T-helper 17 cell (primary cell): Measurements from ENCODE around the gene SACS. TPM values are rescaled to one million over a fixed set of nuclear protein-coding genes. Genes with fewer than 3 reads are reported as not detected.
"Not testable (repeated sequence)": the region's sequence is repeated elsewhere in the genome, so short reads cannot be mapped to it uniquely, and the experiment has no call there.

ENCODE experiments used
- ATAC-seq: fragments of 150-1000 bp; cut with Tn5 transposase; 2 replicates; pipeline ENCODE4 v1.10.0; 2021; ENCODE audit warnings: mild to moderate bottlenecking, moderate library complexity
- DNase-seq, 3 donors: peaks; one replicate each; pipeline versions ENCODE4 v3.0.0 to v3.0.0-alpha.2; 2020 to 2021
- H3K9me3 ChIP-seq: one replicate; pipeline ENCODE4 v1.7.0; 2013; ENCODE audit warnings: low read length, mild to moderate bottlenecking; ENCODE audit not compliant: control insufficient read depth, poor library complexity, severe bottlenecking
- H3K27ac Mint-ChIP-seq: one replicate; pipeline ENCODE4 v1.8.0; 2022; ENCODE audit warnings: mild to moderate bottlenecking, moderate library complexity, mixed read lengths
- H3K27me3 Mint-ChIP-seq: one replicate; pipeline ENCODE4 v1.8.0; 2022; ENCODE audit warnings: mixed read lengths
- H3K36me3 Mint-ChIP-seq: one replicate; pipeline ENCODE4 v1.8.0; 2022; ENCODE audit warnings: low read depth, mixed read lengths
- H3K4me1 Mint-ChIP-seq: one replicate; pipeline ENCODE4 v1.8.0; 2022; ENCODE audit warnings: mild to moderate bottlenecking, mixed read lengths
- H3K4me3 Mint-ChIP-seq: one replicate; pipeline ENCODE4 v1.8.0; 2022; ENCODE audit warnings: mild to moderate bottlenecking, moderate library complexity, mixed read lengths
- total RNA-seq, 4 donors: library from RNA in 2 of 4; stranded (reverse) in 2 of 4; gene quantifications; one replicate each; pipeline ENCODE4 v1.2.3 and lab custom pipeline; 2022 to 2026

The SACS gene
- total RNA-seq, 2 donors from 2014 or later: 15.5 to 19.1 TPM

GRCh38 chr13:23414682-23415081, 18.8 kb downstream of the SACS start:
- H3K27ac Mint-ChIP-seq: no peak overlapping the region
- peaks cover 8% of the 10 kb centered on the region for H3K27me3 Mint-ChIP-seq
- no peaks in the 10 kb centered on the region for H3K4me1 Mint-ChIP-seq
- peaks cover 2% of the 10 kb centered on the region for H3K36me3 Mint-ChIP-seq
- DNase-seq (no peak), ATAC-seq (no peak)
- no peak overlapping the region for H3K4me3 Mint-ChIP-seq
- no peaks in the 10 kb centered on the region for H3K9me3 ChIP-seq

GRCh38 chr13:23411706-23412105, 21.8 kb downstream of the SACS start:
- Mint-ChIP-seq H3K27ac (no peak overlapping the region), H3K4me1 (peaks cover 3% of the 10 kb centered on the region), H3K36me3 (peaks cover 2% of the 10 kb centered on the region), H3K27me3 (peaks cover 8% of the 10 kb centered on the region), H3K4me3 (no peak overlapping the region)
- ATAC-seq (no peak), DNase-seq (no peak)
- H3K9me3 ChIP-seq: no peaks in the 10 kb centered on the region

GRCh38 chr13:23411220-23411619, 22.3 kb downstream of the SACS start:
- H3K4me1 Mint-ChIP-seq: peaks cover 3% of the 10 kb centered on the region

GRCh38 chr13:23408026-23408425, 25.5 kb downstream of the SACS start:
- H3K36me3 Mint-ChIP-seq: no peaks in the 10 kb centered on the region
- peaks cover 3% of the 10 kb centered on the region for H3K4me1 Mint-ChIP-seq
- DNase-seq (no peak), ATAC-seq (no peak)
- H3K4me3 Mint-ChIP-seq: no peak overlapping the region
- no peaks in the 10 kb centered on the region for H3K9me3 ChIP-seq
- H3K27me3 Mint-ChIP-seq: peaks cover 24% of the 10 kb centered on the region
- no peak overlapping the region for H3K27ac Mint-ChIP-seq

More at GRCh38 chr13:23411220-23411619, 22.3 kb downstream of the SACS start:
- Mint-ChIP-seq H3K36me3 (peaks cover 2% of the 10 kb centered on the region), H3K27ac (no peak overlapping the region), H3K27me3 (peaks cover 8% of the 10 kb centered on the region), H3K4me3 (no peak overlapping the region)
- ATAC-seq (no peak), DNase-seq (no peak)
- no peaks in the 10 kb centered on the region for H3K9me3 ChIP-seq

- not testable (repeated sequence) for ATAC-seq, H3K4me3 Mint-ChIP-seq, H3K4me1 Mint-ChIP-seq
Observed at GRCh38 chr13:23401156-23401555, 32.3 kb downstream of the SACS start.

GRCh38 chr13:23399347-23399746, 34.2 kb downstream of the SACS start:
- H3K27me3 Mint-ChIP-seq: peaks cover 26% of the 10 kb centered on the region
- ATAC-seq (no peak), DNase-seq (no peak)
- no peak overlapping the region for H3K27ac Mint-ChIP-seq
- H3K4me1 Mint-ChIP-seq: no peaks in the 10 kb centered on the region
- H3K9me3 ChIP-seq: no peaks in the 10 kb centered on the region
- H3K4me3 Mint-ChIP-seq: no peak overlapping the region
- H3K36me3 Mint-ChIP-seq: peaks cover 5% of the 10 kb centered on the region

More at GRCh38 chr13:23401156-23401555, 32.3 kb downstream of the SACS start:
- H3K27ac Mint-ChIP-seq, H3K9me3 ChIP-seq, DNase-seq, H3K36me3 Mint-ChIP-seq: not testable (repeated sequence)
- peaks cover 24% of the 10 kb centered on the region for H3K27me3 Mint-ChIP-seq

GRCh38 chr13:23394821-23395220, 38.7 kb downstream of the SACS start:
- DNase-seq (no peak), ATAC-seq (no peak)
- no peak overlapping the region for H3K27ac Mint-ChIP-seq
- H3K4me1 Mint-ChIP-seq: peaks cover 4% of the 10 kb centered on the region
- H3K9me3 ChIP-seq: no peaks in the 10 kb centered on the region
- no peak overlapping the region for H3K4me3 Mint-ChIP-seq
- H3K27me3 Mint-ChIP-seq: peaks cover 8% of the 10 kb centered on the region
- peaks cover 3% of the 10 kb centered on the region for H3K36me3 Mint-ChIP-seq

- DNase-seq: no peak
- Mint-ChIP-seq H3K27me3 (peaks cover 8% of the 10 kb centered on the region), H3K4me1 (peaks cover 4% of the 10 kb centered on the region), H3K27ac (no peak overlapping the region), H3K36me3 (no peaks in the 10 kb centered on the region), H3K4me3 (no peak overlapping the region)
- no peaks in the 10 kb centered on the region for H3K9me3 ChIP-seq
- ATAC-seq: no peak
Observed at GRCh38 chr13:23392925-23393645, 40.4 kb downstream of the SACS start.

- Mint-ChIP-seq H3K27me3 (peaks cover 8% of the 10 kb centered on the region), H3K36me3 (no peaks in the 10 kb centered on the region), H3K4me3 (no peak overlapping the region), H3K4me1 (peaks cover 4% of the 10 kb centered on the region), H3K27ac (no peak overlapping the region)
- no peak for ATAC-seq
- no peaks in the 10 kb centered on the region for H3K9me3 ChIP-seq
- DNase-seq: no peak
Observed at GRCh38 chr13:23392313-23392712, 41.2 kb downstream of the SACS start.

GRCh38 chr13:23391752-23392151, 41.8 kb downstream of the SACS start:
- Mint-ChIP-seq H3K4me1 (peaks cover 4% of the 10 kb centered on the region), H3K27me3 (peaks cover 8% of the 10 kb centered on the region), H3K4me3 (no peak overlapping the region), H3K36me3 (no peaks in the 10 kb centered on the region), H3K27ac (no peak overlapping the region)
- H3K9me3 ChIP-seq: no peaks in the 10 kb centered on the region
- ATAC-seq (no peak), DNase-seq (no peak)

- peaks cover 6% of the 10 kb centered on the region for H3K4me1 Mint-ChIP-seq
- no peak for DNase-seq
- H3K4me3 Mint-ChIP-seq: no peak overlapping the region
- H3K36me3 Mint-ChIP-seq: peaks cover 7% of the 10 kb centered on the region
- no peaks in the 10 kb centered on the region for H3K9me3 ChIP-seq
- H3K27ac Mint-ChIP-seq: no peak overlapping the region
- no peaks in the 10 kb centered on the region for H3K27me3 Mint-ChIP-seq
- no peak for ATAC-seq
Observed at GRCh38 chr13:23386533-23386932, 47.0 kb downstream of the SACS start.

- Mint-ChIP-seq H3K27ac (no peak overlapping the region), H3K4me3 (no peak overlapping the region), H3K4me1 (peaks cover 6% of the 10 kb centered on the region), H3K36me3 (peaks cover 7% of the 10 kb centered on the region), H3K27me3 (no peaks in the 10 kb centered on the region)
- DNase-seq (no peak), ATAC-seq (no peak)
- no peaks in the 10 kb centered on the region for H3K9me3 ChIP-seq
Observed at GRCh38 chr13:23385931-23386330, 47.6 kb downstream of the SACS start.

GRCh38 chr13:23384111-23384510, 49.4 kb downstream of the SACS start:
- ATAC-seq (peak; percentile 94), DNase-seq (no peak)
- Mint-ChIP-seq H3K4me1 (peaks cover 14% of the 10 kb centered on the region), H3K36me3 (peaks cover 7% of the 10 kb centered on the region), H3K4me3 (no peak overlapping the region), H3K27me3 (no peaks in the 10 kb centered on the region), H3K27ac (peak overlapping the region; percentile 57)
- H3K9me3 ChIP-seq: no peaks in the 10 kb centered on the region

GRCh38 chr13:23383151-23383550, 50.4 kb downstream of the SACS start:
- Mint-ChIP-seq H3K27me3 (no peaks in the 10 kb centered on the region), H3K4me1 (peaks cover 22% of the 10 kb centered on the region), H3K27ac (peak overlapping the region; percentile 57), H3K4me3 (no peak overlapping the region), H3K36me3 (peaks cover 7% of the 10 kb centered on the region)
- H3K9me3 ChIP-seq: no peaks in the 10 kb centered on the region
- ATAC-seq: no peak
- no peak for DNase-seq
